Ovary (tissue), 3 donors: ENCODE data around the gene PLCL1.
"Not testable (repeated sequence)": the region's sequence is repeated elsewhere in the genome, so short reads cannot be mapped to it uniquely, and the experiment has no call there.

Experiments used
- EP300 ChIP-seq: sonication (generic); formaldehyde crosslinking; IDR thresholded peaks from one replicate; pipeline ENCODE4 v1.6.1; 2017; ENCODE audit warnings: antibody characterized with exemption
- POLR2A ChIP-seq: fragments of 450-650 bp; IDR thresholded peaks from one replicate; pipeline ENCODE4 v1.6.1; 2017; ENCODE audit warnings: antibody characterized with exemption, mild to moderate bottlenecking, moderate library complexity
- TF ChIP-seq, protein P1 (sequence below), 3 donors: fragments of 450-650 bp in 2 of 3; fragments of 200-600 bp in 1 of 3; IDR thresholded peaks; one replicate each; pipeline versions ENCODE4 v1.5.1 to v1.8.0; 2016 to 2022; ENCODE audit warnings: antibody characterized with exemption in 3 of 3, mild to moderate bottlenecking in 1 of 3
- donor health status: DM: no; HTN: no; CAD: no.

GRCh38 chr2:197834771-197835170, 30.4 kb downstream of the PLCL1 start:
- TF ChIP-seq, protein P1, sequence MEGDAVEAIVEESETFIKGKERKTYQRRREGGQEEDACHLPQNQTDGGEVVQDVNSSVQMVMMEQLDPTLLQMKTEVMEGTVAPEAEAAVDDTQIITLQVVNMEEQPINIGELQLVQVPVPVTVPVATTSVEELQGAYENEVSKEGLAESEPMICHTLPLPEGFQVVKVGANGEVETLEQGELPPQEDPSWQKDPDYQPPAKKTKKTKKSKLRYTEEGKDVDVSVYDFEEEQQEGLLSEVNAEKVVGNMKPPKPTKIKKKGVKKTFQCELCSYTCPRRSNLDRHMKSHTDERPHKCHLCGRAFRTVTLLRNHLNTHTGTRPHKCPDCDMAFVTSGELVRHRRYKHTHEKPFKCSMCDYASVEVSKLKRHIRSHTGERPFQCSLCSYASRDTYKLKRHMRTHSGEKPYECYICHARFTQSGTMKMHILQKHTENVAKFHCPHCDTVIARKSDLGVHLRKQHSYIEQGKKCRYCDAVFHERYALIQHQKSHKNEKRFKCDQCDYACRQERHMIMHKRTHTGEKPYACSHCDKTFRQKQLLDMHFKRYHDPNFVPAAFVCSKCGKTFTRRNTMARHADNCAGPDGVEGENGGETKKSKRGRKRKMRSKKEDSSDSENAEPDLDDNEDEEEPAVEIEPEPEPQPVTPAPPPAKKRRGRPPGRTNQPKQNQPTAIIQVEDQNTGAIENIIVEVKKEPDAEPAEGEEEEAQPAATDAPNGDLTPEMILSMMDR (IDR thresholded peaks at IDR 0.05), result not testable (repeated sequence)
- TF ChIP-seq EP300, POLR2A: not testable (repeated sequence)
